ENCODE measurements around the gene SERPING1.
A peak's percentile ranks its signal among the peaks of the same experiment; 100 is the strongest.

SERPING1 gene

DNA sequence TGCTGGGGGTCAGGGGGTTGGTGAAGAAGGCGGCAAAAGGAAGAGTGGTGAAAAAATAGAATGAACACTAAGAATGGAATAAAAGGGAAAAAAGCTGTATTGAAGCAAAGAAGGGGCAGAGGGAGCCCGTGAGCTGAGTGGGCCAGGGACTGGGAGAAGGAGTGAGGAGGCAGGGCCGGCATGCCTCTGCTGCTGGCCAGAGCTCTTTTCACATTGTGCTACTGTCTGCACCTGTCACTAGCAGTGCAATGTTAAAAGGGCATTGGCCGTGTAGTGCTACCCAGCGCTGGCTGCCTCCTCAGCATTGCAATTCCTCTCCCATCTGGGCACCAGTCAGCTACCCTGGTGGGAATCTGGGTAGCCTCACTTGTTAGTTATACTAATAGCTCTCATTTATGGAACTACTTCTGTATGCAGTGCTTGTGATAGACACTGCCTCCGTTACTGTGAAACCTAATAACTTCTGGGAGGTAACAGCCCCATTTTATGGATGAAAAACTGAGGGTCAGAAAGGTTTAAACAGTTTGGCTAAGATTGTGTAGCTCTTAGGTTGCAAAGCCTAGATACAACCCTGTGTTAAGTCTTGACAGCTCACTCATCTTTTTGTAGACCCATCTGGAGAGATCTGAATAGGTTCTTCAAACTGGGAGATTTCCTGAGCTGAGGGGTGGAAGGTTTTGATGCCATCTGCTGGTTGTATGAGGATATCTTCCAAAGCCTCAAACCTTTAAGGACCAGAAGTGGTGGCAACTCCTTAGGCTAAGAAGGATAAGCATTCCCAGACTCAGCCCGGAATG, 43.7 kb downstream of the SERPING1 start:
- Histone ChIP-seq H3K27me3 (peaks cover 0 to 6% of the 10 kb centered on the region in 2 donors), H3K4me3 (no peak overlapping the region), H3K9me3 (no peaks in the 10 kb centered on the region), H3K27ac (no peak overlapping the region), H3K4me1 (peaks cover 3 to 50% (median 43%) of the 10 kb centered on the region in 4 donors), H3K36me3 (no peaks in the 10 kb centered on the region)
- DNase-seq = no peak
- TF ChIP-seq, protein P1, sequence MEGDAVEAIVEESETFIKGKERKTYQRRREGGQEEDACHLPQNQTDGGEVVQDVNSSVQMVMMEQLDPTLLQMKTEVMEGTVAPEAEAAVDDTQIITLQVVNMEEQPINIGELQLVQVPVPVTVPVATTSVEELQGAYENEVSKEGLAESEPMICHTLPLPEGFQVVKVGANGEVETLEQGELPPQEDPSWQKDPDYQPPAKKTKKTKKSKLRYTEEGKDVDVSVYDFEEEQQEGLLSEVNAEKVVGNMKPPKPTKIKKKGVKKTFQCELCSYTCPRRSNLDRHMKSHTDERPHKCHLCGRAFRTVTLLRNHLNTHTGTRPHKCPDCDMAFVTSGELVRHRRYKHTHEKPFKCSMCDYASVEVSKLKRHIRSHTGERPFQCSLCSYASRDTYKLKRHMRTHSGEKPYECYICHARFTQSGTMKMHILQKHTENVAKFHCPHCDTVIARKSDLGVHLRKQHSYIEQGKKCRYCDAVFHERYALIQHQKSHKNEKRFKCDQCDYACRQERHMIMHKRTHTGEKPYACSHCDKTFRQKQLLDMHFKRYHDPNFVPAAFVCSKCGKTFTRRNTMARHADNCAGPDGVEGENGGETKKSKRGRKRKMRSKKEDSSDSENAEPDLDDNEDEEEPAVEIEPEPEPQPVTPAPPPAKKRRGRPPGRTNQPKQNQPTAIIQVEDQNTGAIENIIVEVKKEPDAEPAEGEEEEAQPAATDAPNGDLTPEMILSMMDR (IDR thresholded peaks at IDR 0.05) = peak; percentile 44 to 51
- intact Hi-C loops (cut with DNase I; ENCODE audit: low total_unique reads) = loop anchor here (2.0 to 10.0 kb wide), 3 partner anchors 72 to 186 kb away; no protein-coding TSS in a partner anchor

DNA sequence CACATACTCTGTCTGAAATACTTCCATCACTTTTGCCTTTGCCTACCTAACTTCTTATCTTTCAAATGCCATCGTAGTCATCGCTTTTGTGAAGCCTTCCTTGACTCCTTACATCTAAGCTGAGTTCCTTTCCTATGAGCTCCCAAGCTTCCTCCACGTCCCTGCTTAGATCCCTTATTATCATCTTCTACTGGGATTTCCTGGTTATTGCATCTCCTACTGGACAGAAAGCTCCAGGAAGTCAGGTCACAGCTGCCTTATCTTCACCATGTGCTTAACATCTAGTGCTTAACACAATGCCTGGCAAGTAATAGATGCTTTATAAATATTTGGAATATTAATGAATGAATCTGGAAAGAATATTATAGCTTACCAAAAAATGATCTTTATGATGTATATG, 46.3 kb downstream of the SERPING1 start:
- DNase-seq = no peak
- TF ChIP-seq, protein P1 (IDR thresholded peaks at IDR 0.05) = no peak
- Histone ChIP-seq H3K27me3 (peaks cover 0 to 32% of the 10 kb centered on the region in 2 donors), H3K4me1 (peaks cover 3 to 67% (median 49%) of the 10 kb centered on the region in 4 donors), H3K36me3 (no peaks in the 10 kb centered on the region), H3K27ac (no peak overlapping the region), H3K4me3 (no peak overlapping the region), H3K9me3 (no peaks in the 10 kb centered on the region)
- intact Hi-C loops (cut with DNase I; ENCODE audit: low total_unique reads) = loop anchor here (10.0 kb wide), 2 partner anchors 149 to 189 kb away; no protein-coding TSS in a partner anchor

DNA sequence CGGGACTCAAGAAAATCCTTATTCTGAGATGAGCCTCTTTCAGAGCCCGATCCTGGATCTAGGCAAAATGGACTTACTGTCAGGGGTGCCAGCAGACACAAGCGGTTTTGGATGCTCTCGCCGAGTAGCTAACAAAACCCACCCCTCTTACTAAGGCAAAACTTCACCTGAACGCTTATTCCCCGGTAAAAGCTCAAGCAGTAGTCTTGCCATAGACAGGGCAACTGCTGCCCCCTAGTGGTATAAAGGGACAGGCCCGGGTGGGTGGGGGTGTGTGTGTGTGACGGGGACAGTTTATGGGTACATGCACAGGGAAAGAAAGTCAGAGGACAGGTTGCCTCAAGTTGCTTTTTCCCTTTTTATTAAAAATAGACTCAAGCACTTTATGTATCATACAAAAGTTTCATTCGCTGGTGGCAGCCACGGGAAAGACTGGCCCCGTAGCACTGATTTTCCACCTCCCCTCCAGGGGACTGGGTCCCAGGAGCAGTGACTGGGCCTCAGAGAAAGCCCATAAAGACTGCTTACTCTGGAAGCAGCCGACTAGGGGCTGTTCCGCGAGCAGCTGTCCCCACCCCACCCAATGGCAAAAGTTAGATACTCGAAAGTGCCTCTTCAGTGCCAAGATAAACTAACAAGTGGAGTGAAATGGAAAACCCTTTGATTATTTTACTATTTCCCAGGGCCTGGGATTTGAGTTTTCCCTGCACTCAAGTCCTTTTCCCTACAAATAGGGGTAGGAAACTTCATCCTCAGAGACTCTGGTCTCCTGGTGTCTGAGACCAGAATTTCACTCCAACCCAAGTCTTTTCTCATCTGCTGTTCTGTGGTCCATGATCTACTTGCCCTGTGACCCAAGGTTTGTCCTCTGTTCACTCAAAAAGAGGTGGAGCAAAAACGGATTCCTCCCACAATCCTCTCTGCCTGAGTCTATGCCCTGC, 47.5 kb downstream of the SERPING1 start:
- H3K27ac ChIP-seq = peak overlapping the region; percentile 13 to 46
- peaks cover 0 to 39% of the 10 kb centered on the region in 2 donors for H3K27me3 ChIP-seq
- intact Hi-C loops (cut with DNase I; ENCODE audit: low total_unique reads) = loop anchor here (10.0 kb wide), 2 partner anchors 150 to 190 kb away; no protein-coding TSS in a partner anchor
- H3K4me1 ChIP-seq = peaks cover 0 to 67% (median 49%) of the 10 kb centered on the region in 4 donors
- TF ChIP-seq, protein P1 (IDR thresholded peaks at IDR 0.05) = peak; percentile 72 to 90
- H3K36me3 ChIP-seq = no peaks in the 10 kb centered on the region
- no peak overlapping the region for H3K4me3 ChIP-seq
- H3K9me3 ChIP-seq = no peaks in the 10 kb centered on the region
- peak; percentile 87 for DNase-seq

DNA sequence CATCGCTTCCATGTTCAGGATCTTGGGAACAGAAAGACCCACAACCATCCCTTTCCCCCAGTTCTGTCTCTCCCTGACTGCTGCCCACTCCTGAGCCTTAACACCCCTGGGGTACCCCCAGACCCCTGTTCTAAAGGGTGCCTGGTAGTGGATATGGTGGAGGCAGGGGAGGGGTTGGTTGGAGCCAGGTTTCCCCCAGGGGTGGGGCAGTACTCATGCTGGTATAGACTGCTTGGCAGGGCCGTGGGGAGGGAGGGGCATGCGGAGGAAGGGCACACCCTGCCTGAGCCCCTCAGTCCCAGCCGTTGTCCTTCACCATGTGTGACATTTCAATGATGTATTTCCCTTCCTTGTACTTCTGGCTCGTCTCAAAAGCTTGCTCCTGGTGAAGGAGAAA, 48.2 kb downstream of the SERPING1 start:
- intact Hi-C loops (cut with DNase I; ENCODE audit: low total_unique reads) = loop anchor here (10.0 kb wide), 2 partner anchors 151 to 191 kb away; no protein-coding TSS in a partner anchor

More for the DNA sequence above, 48.2 kb downstream of the SERPING1 start:
- no peak overlapping the region for H3K27ac ChIP-seq
- H3K4me1 ChIP-seq = peaks cover 0 to 63% (median 47%) of the 10 kb centered on the region in 4 donors
- no peak for DNase-seq
- no peaks in the 10 kb centered on the region for H3K9me3 ChIP-seq
- peaks cover 0 to 43% of the 10 kb centered on the region in 2 donors for H3K27me3 ChIP-seq
- H3K36me3 ChIP-seq = no peaks in the 10 kb centered on the region
- TF ChIP-seq, protein P1 (IDR thresholded peaks at IDR 0.05) = no peak
- H3K4me3 ChIP-seq = no peak overlapping the region

All from tibial artery (tissue), 4 donors.